Keratinocyte (primary cell): ENCODE data around the gene CYP39A1.

Source experiments
- EZH2 ChIP-seq: IDR thresholded peaks from one replicate; pipeline ENCODE4 v1.6.1; 2012; ENCODE audit warnings: inconsistent platforms, mild to moderate bottlenecking, low read length, moderate library complexity
- TF ChIP-seq, protein P1 (sequence below), 3 experiments: IDR thresholded peaks in 1 of 3; conservative IDR thresholded peaks in 1 of 3; optimal IDR thresholded peaks in 1 of 3; 2 replicates in 2 of 3; 3 replicates in 1 of 3; pipeline versions ENCODE3 to v1.5.1; 2011; ENCODE audit warnings: low read length in 3 of 3, mild to moderate bottlenecking in 3 of 3, moderate library complexity in 2 of 3, control low read depth in 1 of 3, inconsistent platforms in 1 of 3; ENCODE audit not compliant: insufficient read depth in 2 of 3; ENCODE audit errors: extremely low read depth in 1 of 3

DNA sequence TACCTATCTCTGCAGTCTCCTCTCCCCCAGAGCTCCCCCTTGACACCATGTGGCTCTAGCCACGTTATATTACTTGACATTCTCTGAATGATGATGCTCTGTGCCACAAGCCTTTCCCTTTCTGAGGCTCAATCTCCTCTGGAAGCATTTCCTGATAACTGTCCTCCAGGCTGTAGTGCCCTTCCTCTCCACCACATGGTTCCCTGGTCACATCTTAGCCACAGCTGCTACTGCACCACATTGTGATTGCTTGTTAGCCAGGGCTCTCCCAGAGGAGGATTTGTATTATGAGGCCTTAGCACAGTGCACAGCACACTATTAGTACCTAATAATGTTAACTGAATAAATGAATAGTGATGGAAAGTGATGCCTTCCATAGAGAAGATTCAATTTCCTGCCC lies 97.5 kb downstream of the CYP39A1 start:
- TF ChIP-seq, protein P1, sequence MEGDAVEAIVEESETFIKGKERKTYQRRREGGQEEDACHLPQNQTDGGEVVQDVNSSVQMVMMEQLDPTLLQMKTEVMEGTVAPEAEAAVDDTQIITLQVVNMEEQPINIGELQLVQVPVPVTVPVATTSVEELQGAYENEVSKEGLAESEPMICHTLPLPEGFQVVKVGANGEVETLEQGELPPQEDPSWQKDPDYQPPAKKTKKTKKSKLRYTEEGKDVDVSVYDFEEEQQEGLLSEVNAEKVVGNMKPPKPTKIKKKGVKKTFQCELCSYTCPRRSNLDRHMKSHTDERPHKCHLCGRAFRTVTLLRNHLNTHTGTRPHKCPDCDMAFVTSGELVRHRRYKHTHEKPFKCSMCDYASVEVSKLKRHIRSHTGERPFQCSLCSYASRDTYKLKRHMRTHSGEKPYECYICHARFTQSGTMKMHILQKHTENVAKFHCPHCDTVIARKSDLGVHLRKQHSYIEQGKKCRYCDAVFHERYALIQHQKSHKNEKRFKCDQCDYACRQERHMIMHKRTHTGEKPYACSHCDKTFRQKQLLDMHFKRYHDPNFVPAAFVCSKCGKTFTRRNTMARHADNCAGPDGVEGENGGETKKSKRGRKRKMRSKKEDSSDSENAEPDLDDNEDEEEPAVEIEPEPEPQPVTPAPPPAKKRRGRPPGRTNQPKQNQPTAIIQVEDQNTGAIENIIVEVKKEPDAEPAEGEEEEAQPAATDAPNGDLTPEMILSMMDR (optimal IDR thresholded peaks at IDR 0.05 in 1 of 3, IDR thresholded peaks at IDR 0.05 in 1 of 3, conservative IDR thresholded peaks at IDR 0.05 in 1 of 3; ENCODE audit: extremely low read depth in 1 of 3, insufficient read depth in 2 of 3, low read length in 3 of 3), result no peak
- TF ChIP-seq EZH2, result no peak
